GM12865 (cell line): ENCODE results near the gene BCAP31.

Experiments
- DNase-seq: peaks from one replicate; pipeline ENCODE4 v3.0.0; 2010; ENCODE audit warnings: low read depth
- H3K4me3 ChIP-seq: 2 replicates; pipeline ENCODE4 v1.5.1; 2011; ENCODE audit warnings: mild to moderate bottlenecking, low read depth, low read length, control low read depth
- TF ChIP-seq, protein P1 (sequence below): IDR thresholded peaks from 2 replicates; pipeline ENCODE4 v1.5.1; 2011; ENCODE audit warnings: low read length, control low read depth, low read depth, inconsistent platforms; ENCODE audit not compliant: insufficient read depth; ENCODE audit errors: missing control alignments

Gene BCAP31

DNA sequence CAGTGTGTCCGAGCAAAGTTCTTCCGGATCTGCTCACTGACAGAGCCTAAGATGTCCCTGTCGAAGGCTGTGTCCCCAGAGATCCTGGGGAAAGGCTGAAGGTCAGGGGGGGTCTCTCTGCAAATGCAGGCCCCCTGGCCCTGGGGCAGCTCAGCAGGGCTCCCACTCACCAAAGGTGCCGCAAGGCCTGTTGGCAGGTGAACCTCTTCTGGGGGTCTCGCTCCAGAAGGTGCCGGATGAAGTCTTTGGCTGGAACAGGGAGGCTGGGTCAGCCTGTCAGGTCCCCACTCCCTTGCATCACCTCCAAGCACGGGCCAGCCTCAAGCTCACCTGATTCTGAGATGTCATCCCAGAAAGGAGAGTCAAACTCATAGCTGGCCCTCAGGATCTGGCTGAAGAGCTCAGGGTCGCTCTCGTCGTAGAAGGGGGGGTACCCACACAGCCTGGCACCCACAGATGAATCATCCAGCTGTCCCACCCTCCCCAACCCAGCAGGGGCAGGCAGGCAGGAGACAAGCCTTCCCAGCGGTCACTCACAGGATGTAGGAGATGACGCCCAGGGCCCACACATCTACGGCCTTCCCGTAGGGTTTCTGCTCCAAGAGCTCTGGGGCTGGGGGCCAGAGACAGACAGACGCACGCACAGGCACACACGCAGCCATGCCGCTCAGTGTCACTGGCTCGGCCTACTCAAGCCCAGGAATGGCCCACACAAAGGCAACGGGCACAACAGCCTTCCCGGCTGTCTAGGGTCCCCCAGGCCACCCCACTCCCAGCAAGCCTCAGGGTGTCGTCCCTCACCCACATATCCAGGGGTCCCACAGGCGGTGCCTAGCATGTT is 53.2 kb downstream of the BCAP31 start:
- TF ChIP-seq, protein P1, sequence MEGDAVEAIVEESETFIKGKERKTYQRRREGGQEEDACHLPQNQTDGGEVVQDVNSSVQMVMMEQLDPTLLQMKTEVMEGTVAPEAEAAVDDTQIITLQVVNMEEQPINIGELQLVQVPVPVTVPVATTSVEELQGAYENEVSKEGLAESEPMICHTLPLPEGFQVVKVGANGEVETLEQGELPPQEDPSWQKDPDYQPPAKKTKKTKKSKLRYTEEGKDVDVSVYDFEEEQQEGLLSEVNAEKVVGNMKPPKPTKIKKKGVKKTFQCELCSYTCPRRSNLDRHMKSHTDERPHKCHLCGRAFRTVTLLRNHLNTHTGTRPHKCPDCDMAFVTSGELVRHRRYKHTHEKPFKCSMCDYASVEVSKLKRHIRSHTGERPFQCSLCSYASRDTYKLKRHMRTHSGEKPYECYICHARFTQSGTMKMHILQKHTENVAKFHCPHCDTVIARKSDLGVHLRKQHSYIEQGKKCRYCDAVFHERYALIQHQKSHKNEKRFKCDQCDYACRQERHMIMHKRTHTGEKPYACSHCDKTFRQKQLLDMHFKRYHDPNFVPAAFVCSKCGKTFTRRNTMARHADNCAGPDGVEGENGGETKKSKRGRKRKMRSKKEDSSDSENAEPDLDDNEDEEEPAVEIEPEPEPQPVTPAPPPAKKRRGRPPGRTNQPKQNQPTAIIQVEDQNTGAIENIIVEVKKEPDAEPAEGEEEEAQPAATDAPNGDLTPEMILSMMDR: no peak
- no peak overlapping the region for H3K4me3 ChIP-seq
- no peak for DNase-seq

DNA sequence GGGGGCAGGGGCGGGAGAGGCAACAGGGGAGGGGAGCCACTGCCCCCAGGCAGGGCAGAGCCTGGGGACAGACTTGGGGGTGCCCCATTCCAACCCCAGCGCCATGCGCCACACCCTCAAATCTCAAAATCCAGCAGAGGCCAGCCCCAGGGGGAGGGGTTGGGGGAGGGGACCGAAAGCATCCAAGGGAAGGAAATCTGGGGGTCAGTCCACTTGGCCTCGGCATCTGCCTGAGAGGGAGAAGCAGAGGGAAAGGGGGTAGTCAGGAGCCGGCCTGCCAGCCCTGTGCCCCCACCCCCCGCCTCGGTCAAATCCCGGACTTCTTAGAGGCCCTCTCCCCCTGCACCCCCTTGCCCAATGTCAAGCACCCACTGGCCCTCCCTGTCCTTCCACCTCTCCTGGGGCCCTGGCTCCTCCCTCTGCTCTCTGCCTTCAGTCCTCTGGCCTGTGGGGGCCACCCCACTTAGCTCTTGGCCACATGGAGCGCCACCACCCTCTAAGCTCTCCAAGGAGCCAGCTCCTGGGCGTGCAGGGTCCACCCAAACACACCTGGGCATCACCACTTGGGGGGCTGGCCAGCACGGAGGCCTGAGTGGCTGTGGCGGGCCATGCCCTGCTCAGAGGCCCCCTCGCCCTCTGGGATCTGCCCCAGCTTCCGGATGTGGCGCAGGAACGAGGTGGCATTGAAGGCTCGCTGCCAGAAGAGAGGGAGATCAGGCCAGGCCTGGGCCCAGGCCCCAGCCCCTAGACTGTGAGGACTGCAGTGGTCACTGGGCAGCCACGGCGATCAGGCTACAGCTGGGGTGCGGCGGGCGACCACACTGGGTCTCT is 54.1 kb downstream of the BCAP31 start:
- no peak for DNase-seq
- TF ChIP-seq, protein P1: no peak
- H3K4me3 ChIP-seq: no peak overlapping the region

DNA sequence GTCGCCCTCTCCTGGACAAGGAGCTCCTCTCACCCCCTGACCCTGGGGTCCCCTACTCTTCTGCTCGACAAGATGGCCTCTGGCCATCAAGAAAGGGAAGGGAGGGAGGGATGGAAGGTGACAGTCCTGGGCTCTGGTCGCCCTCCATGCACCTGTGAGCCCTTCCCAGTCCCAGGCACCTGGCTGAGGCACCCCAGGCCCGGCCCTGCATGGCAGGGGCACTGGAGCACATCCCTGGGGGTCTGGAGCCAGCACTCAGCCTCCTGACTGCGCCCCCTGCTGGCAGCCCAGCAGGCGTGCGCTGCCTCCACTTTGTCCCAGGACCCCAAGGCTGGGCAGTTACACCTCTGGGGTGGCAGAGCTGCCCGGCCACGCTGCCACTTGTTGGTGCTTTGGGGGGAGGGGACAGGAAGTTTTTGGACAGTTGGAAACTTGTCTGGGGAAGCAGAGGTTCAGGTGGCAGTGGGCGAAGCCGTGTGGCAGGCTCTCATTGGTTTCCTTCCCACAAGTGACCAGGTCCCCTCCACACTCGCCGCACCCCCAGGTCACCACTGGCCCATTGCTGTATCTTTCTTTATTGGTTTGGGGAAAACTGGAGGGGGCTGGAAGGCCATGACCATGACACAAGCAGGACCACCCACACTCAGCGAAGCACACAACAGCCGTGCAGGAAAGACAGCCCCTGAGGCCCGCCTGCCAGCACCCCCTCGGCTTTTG is 54.9 kb downstream of the BCAP31 start:
- peak; percentile 30 for DNase-seq
- no peak overlapping the region for H3K4me3 ChIP-seq
- TF ChIP-seq, protein P1: peak; percentile 62

DNA sequence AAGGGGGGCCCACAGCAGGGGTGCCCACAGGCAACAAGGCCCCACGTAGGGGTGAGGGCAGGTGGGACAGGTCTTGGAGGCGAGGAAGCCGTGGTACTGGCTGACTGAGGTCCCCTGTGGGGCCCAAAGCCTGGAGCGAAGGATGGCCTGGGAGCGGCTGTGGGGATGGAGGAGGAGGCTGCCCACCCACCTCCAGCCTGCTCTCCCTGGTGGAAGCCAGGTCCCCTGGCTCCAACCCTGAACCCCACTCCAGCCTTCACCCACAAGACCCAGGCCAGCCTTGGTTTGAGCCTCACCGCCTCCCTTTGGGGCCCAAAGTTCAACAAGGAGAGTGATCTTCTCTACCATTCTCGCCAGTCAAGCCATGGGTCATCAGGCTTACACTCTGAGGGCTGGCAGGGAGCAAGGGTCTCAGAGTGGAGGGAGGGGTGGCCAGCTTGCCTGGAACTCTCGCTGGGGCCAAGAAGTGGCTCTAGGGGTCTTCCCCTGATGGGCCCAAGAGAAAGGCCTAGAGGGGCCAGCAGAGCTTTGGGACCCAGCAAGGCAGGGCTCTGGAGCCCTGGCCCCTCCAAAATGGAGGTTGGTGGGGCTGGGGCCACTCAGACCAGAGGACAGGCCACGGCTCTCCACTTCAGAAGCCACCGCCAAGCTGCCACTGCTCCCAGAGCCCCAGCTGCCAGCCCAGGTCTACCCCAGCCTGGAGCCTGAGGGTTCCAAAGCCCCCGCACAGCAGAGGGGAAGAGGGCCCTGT is 55.6 kb downstream of the BCAP31 start:
- no peak overlapping the region for H3K4me3 ChIP-seq
- TF ChIP-seq, protein P1: no peak
- DNase-seq: no peak

- DNase-seq: peak; percentile 61
- no peak overlapping the region for H3K4me3 ChIP-seq
- TF ChIP-seq, protein P1: peak; percentile 59
These were observed 56.2 kb downstream of the BCAP31 start for GRCh38 chrX:153667956-153668396.
